Bronchial epithelial cell (primary cell): ENCODE data around the gene OR10A5. TPM values are rescaled to one million over a fixed set of nuclear protein-coding genes. Genes with fewer than 3 reads are reported as not detected.
"Not testable (repeated sequence)": the region's sequence is repeated elsewhere in the genome, so short reads cannot be mapped to it uniquely, and the experiment has no call there.

Experiments
- DNase-seq: peaks from one replicate; pipeline ENCODE4 v3.0.0-alpha.2; 2010; ENCODE audit warnings: low read depth
- FAIRE-seq: peaks from 2 replicates; lab custom pipeline; 2011; peaks lifted over from hg19 to GRCh38; lab: Jason Lieb, UNC
- H3K27me3 ChIP-seq: 2 replicates; pipeline ENCODE4 v1.5.1; 2011; ENCODE audit warnings: low read length; ENCODE audit not compliant: control insufficient read depth, insufficient read depth
- H3K36me3 ChIP-seq: 2 replicates; pipeline ENCODE4 v1.5.1; 2011; ENCODE audit warnings: low read length; ENCODE audit not compliant: control insufficient read depth, insufficient read depth
- H3K4me3 ChIP-seq: 2 replicates; pipeline ENCODE4 v1.5.1; 2011; ENCODE audit warnings: mild to moderate bottlenecking, low read depth, low read length, control low read depth
- CTCF ChIP-seq: IDR thresholded peaks from 2 replicates; pipeline ENCODE4 v1.5.1; 2011; ENCODE audit warnings: mild to moderate bottlenecking, moderate library complexity, low read length, control low read depth, inconsistent platforms; ENCODE audit not compliant: insufficient read depth, severe bottlenecking
- total RNA-seq: library from RNA; depleted of rRNA; stranded (reverse); fragments of >200 nt; gene quantifications from 2 replicates; pipeline ENCODE4 v1.2.1, GENCODE V29; 2014

OR10A5 gene
- total RNA-seq, 1 donor from 2014 or later, result not detected

- Histone ChIP-seq H3K4me3 (no peak overlapping the region), H3K27me3 (no peaks in the 10 kb centered on the region), H3K36me3 (no peaks in the 10 kb centered on the region)
- no peak for DNase-seq
- no peak for TF ChIP-seq CTCF
- no peak for FAIRE-seq
Observed at GRCh38 chr11:6834021-6834420, 11.5 kb upstream of the OR10A5 start.

- H3K4me3 ChIP-seq, result no peak overlapping the region
- no peaks in the 10 kb centered on the region for H3K27me3 ChIP-seq
- no peak for FAIRE-seq
- DNase-seq, result no peak
- TF ChIP-seq CTCF, result no peak
- H3K36me3 ChIP-seq, result no peaks in the 10 kb centered on the region
Observed at GRCh38 chr11:6841694-6842093, 3.8 kb upstream of the OR10A5 start.

- H3K27me3 ChIP-seq, result no peaks in the 10 kb centered on the region
- H3K4me3 ChIP-seq, result no peak overlapping the region
- FAIRE-seq (no peak), DNase-seq (no peak)
- H3K36me3 ChIP-seq, result no peaks in the 10 kb centered on the region
- no peak for TF ChIP-seq CTCF
Observed at GRCh38 chr11:6843670-6844069, 1.8 kb upstream of the OR10A5 start.

DNA sequence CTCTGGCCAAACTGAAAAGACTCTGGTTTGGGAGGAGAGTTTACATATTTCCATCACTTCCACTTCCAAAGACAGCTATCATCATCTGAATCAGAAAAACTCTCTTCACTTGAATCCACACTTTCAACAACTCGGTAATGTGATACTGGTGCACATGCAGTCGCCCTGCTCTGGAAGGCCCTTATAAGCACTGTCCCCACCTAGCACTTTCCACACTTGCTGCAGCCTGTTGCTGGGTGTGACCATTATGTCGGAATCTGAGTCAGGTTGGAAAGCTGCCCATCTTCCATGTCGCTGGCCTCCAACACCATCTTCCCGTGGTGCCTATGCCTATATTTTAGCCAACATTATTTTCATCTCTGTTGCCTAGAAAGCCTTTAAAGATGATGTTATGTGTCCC is 1.1 kb upstream of the OR10A5 start:
- no peak for TF ChIP-seq CTCF
- no peaks in the 10 kb centered on the region for H3K36me3 ChIP-seq
- H3K4me3 ChIP-seq, result no peak overlapping the region
- DNase-seq (no peak), FAIRE-seq (no peak)
- no peaks in the 10 kb centered on the region for H3K27me3 ChIP-seq

GRCh38 chr11:6850526-6850925 is 5.0 kb downstream of the OR10A5 start:
- DNase-seq (peak; percentile 3), FAIRE-seq (no peak)
- Histone ChIP-seq H3K27me3 (no peaks in the 10 kb centered on the region), H3K4me3 (no peak overlapping the region), H3K36me3 (no peaks in the 10 kb centered on the region)
- no peak for TF ChIP-seq CTCF

- FAIRE-seq, H3K27me3 ChIP-seq, DNase-seq, H3K36me3 ChIP-seq, H3K4me3 ChIP-seq: not testable (repeated sequence)
Observed at GRCh38 chr11:6854801-6855200, 9.3 kb downstream of the OR10A5 start.
